ENCODE data around the gene PCDH10. TPM values are rescaled to one million over a fixed set of nuclear protein-coding genes. Genes with fewer than 3 reads are reported as not detected.

PCDH10 gene
- total and polyA plus RNA-seq, 2 donors (not counting 3 experiments of a cell fraction or from before 2014, with no cell fraction given) = 56.5 to 91.0 TPM

GRCh38 chr4:133145241-133145640 lies 3.9 kb upstream of the PCDH10 start:
- no peaks in the 10 kb centered on the region for H4K20me1 ChIP-seq (replicated peaks; ENCODE audit: control insufficient read depth, extremely low read depth, insufficient read depth, low read length)
- H3K4me3 ChIP-seq (replicated peaks in 1 of 3; ENCODE audit: insufficient read depth in 1 of 3, low read depth in 1 of 3, low read length in 3 of 3) = no peak overlapping the region
- ChIA-PET POLR2A (no interaction called here), CTCF (interaction anchor here (1.8 kb wide), 1 partner anchor 328 kb away, joined by 8 read pairs; no protein-coding TSS in a partner anchor)
- dilution Hi-C loops (cut with MboI; ENCODE audit: extremely low pct_ligation_motif_present, low sequenced_read_pairs) = no loop called here
- BruUV-seq (replicated peaks) = no TSS peak
- no peak overlapping the region for H3K4me2 ChIP-seq (ENCODE audit: insufficient read depth, low read length)
- H3K27me3 ChIP-seq (ENCODE audit: control insufficient read depth in 2 of 2, insufficient read depth in 2 of 2, low read length in 2 of 2) = no peaks in the 10 kb centered on the region
- no peak for DNase-seq (ENCODE audit: low read depth, low spot score)
- H3K9me1 ChIP-seq (replicated peaks; ENCODE audit: control insufficient read depth, extremely low read depth, insufficient read depth, low read length) = no peaks in the 10 kb centered on the region
- no peak overlapping the region for H3K9ac ChIP-seq (replicated peaks; ENCODE audit: extremely low read depth, insufficient read depth, low read length)
- no peak for FAIRE-seq
- no peak for TF ChIP-seq POLR2AphosphoS5 (IDR thresholded peaks at IDR 0.05; ENCODE audit: insufficient read depth, low read depth, low read length)
- TF ChIP-seq MAX (IDR thresholded peaks at IDR 0.05; ENCODE audit: insufficient read depth, insufficient read length) = no peak
- TF ChIP-seq GATA2 (IDR thresholded peaks at IDR 0.05; ENCODE audit: insufficient read depth, insufficient read length, low read depth, low read length) = no peak
- TF ChIP-seq CTCF (IDR thresholded peaks at IDR 0.05; ENCODE audit: extremely low read depth in 1 of 2, insufficient read depth in 1 of 2, low read depth in 1 of 2, low read length in 2 of 2) = no peak
- no peak for TF ChIP-seq POLR2A (IDR thresholded peaks at IDR 0.05; ENCODE audit: low read depth, low read length)
- no peak for TF ChIP-seq JUN (IDR thresholded peaks at IDR 0.05; ENCODE audit: borderline replicate concordance, insufficient read depth, insufficient read length, low read depth)
- TF ChIP-seq MYC (IDR thresholded peaks at IDR 0.05; ENCODE audit: low read depth, low read length) = no peak
- TF ChIP-seq FOS (IDR thresholded peaks at IDR 0.05; ENCODE audit: borderline replicate concordance, insufficient read depth, low read length) = no peak
- TF ChIP-seq EZH2 (IDR thresholded peaks at IDR 0.05; ENCODE audit: borderline replicate concordance, low read depth, low read length, severe bottlenecking) = no peak
- no peaks in the 10 kb centered on the region for H3K9me3 ChIP-seq (replicated peaks; ENCODE audit: control insufficient read depth, insufficient read depth, low read length)
- no peak overlapping the region for H2AFZ ChIP-seq (ENCODE audit: low read depth, low read length)
- H3K36me3 ChIP-seq (ENCODE audit: control insufficient read depth in 2 of 2, extremely low read depth in 1 of 2, insufficient read depth in 2 of 2, low read length in 2 of 2) = no peaks in the 10 kb centered on the region
- H3K4me1 ChIP-seq (ENCODE audit: control insufficient read depth, extremely low read depth, insufficient read depth, low read length) = peaks cover 17% of the 10 kb centered on the region
- H3K79me2 ChIP-seq (ENCODE audit: control insufficient read depth, insufficient read depth, low read length) = peaks cover 5% of the 10 kb centered on the region
- no peak overlapping the region for H3K27ac ChIP-seq (ENCODE audit: insufficient read depth, low read depth, low read length)
- intact Hi-C loops (cut with micrococcal nuclease) = loop anchor here (5.0 to 10.0 kb wide), 6 partner anchors 153 to 1442 kb away; partner anchors contain the start of gene PABPC4L

Data from endothelial cell of umbilical vein (primary cell).